HG03565 (cell line): ENCODE results near the gene AGRP.
"Not testable (repeated sequence)": the region's sequence is repeated elsewhere in the genome, so short reads cannot be mapped to it uniquely, and the experiment has no call there.

Experiments
- ATAC-seq: cut with Tn5 transposase; IDR thresholded peaks from one replicate; pipeline ENCODE4 v1.9.1; 2021; ENCODE audit warnings: mild to moderate bottlenecking, moderate library complexity; ENCODE audit not compliant: unreplicated experiment

The AGRP gene, protein sequence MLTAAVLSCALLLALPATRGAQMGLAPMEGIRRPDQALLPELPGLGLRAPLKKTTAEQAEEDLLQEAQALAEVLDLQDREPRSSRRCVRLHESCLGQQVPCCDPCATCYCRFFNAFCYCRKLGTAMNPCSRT

DNA sequence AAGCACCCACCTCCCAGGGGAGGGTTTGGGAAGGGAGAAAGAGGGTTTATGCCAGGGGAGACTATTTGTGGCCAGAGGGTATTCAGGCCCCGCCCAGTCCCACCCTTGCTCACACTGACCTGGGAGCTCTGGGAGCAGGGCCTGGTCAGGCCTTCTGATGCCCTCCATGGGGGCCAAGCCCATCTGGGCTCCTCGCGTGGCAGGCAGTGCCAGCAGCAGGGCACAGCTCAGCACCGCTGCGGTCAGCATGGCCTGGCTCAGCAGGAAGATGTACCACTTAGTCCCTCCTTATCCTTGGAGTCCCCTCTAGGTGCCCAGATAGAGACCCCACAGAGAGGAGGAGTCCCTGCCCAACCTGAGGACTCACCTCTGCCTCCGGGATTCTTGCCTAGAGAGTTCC lies at the start of gene AGRP:
AGRP (minus strand) TSS at position 398 of the 400 bp plus-strand sequence; CDS start at position 249, 149 bp downstream.
- ATAC-seq = no peak

DNA sequence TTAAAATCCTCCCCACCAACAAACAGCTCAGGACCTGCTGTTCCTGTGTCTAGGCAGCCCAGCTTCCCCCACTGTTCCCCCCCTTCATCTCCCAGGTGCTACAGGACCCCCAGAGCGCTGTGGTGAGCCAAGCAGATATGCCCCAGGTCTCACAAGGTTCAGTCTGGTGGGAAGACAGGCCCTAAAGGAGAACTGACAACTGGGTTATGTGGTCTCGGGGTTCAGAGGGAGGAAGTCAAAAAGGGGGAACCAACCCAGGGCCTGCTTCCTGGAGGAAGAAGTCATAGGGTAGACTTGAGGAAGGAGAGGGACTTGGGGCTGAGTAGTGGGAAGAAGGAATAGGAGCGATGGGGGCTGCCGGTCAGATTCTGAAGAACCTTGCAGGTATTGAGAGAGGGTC lies 47.9 kb upstream of the AGRP start:
- no peak for ATAC-seq

DNA sequence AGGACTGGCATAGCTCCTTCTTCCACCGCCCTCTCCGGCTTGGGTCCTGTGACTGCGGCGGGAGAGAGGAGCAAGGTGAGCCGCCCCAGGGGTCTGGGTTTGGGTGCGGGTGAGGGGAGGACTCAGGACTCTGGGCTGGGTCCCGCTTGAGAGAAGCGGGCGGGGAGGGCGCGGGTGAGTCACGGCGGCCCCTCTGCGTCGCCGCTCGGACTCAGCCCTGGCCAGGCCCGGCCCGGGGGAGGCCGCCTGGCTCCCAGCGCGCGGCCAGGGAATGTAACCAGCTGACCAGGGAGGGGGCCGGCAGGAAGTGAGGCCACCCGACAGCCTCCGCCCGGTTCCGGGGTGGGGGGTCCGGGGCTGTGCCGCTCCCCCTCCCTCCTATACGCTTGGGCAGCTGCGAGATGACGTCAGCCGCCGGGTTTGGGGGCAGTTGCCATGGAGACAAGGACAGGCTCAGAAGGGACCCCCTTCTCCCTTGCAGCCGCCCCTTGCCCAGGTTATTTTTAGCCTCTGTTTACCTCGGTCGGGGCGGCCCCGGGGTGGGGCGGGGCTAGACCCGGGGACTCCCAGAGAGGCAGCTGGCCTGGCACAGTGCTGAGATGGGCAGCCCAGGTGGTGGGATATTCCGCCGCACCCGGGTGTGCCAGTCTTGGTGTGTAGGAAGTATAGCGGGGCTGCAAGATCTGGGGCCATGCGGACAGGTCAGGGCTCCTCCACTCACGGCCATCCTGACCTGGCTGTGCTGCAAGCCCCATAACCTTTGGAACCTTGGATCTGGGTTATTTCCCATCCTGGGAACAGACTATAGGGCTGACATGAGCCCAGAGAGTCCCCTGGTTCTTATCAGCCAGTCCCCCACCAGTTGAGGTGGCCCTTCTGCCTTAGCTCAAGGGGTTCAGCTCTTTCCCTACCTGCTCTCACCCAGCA lies 46.9 kb upstream of the AGRP start:
- ATAC-seq = no peak

DNA sequence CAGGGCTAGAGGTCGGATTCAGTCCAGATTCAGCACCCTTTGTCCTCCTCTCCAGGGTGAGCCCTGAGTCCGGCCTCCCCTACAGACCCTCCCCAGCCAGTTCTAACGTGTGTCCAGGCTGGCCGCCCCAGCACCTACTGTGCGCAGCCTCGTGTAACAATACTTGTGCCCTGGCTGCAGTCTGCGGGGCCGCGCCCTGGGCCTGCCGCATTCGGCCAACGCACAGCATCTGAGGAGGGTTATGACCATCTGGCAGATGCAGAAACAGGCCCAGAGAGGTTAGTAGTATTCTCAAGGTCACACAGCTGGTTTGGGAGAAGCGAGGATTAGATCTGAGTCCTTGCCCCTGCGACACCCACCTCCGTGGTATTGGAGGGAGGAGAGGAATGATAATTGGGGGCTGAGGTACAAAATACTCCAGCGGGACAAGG lies 46.2 kb upstream of the AGRP start:
- no peak for ATAC-seq

DNA sequence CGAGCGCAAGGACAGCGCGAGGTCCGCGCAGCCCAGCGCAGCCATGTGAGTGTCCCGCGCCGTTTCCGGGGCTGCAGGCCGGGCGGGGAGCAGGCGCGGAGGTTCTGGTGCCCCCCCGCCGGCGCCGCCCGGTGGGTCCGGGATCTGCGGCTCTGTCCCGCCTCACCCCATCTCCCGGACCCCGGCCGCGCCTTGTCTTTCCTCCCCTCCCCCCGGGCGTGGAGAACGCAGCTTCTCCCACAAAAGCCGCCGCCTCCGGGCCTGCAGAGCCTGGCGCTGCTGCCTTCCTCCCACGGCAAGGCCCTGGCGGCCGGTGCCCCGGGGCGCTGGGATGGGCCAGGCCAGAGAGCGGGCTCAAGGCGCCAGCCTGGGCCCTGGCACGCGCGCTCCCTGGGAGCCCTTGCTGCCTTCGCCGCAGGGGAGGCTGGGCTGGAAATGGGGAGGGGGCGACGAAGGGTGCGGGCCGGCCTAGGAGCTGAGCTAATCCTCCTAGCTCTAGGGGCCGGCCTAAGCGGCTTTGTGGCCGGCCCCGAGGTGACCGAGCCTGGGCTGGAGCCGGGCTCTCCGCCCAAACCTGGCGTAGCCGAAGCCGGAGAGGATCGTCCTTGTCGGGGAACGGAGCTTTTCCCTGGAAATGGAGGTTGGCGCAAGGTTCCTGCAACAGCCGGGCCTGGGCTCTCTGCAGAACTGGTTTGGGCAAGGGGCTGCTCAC lies 45.7 kb upstream of the AGRP start:
- ATAC-seq = no peak

DNA sequence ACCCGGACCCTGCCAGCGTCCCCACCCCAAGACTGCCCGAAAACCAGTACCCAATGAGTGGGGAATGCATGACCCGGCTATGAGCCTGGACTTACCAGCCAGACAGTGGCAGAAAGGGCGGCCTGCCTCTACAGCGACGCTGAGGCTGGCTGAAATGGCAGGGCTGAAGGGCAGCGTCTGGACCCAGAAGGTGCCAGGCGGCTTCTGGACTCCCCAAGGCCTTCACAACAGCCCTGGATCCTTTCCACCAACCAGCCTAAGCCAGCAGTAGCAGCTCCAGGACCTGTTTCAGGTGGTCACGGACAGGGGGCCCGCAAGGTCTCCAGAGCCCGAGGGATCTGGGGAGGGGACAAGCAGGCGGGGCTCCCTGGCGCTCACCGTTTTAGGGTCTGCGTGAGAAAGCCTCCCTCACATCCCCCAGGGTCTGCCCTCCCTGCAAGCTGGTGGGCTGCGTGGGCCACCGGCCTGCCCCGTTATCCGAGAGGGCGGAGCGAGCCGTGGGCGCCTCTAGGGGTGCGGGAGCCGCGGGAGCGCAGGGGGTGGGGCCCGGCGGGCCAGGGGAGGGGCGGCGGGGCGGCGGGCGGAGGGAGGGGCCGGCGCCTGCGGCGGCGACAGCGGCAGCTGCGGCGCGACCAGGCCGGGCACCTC lies 45.0 kb upstream of the AGRP start, which contains the start of gene RIPOR1:
RIPOR1 (plus strand) TSS at position 608 of the 648 bp plus-strand sequence. CDS start 9,618 bp downstream, outside the sequence.
- ATAC-seq = no peak

DNA sequence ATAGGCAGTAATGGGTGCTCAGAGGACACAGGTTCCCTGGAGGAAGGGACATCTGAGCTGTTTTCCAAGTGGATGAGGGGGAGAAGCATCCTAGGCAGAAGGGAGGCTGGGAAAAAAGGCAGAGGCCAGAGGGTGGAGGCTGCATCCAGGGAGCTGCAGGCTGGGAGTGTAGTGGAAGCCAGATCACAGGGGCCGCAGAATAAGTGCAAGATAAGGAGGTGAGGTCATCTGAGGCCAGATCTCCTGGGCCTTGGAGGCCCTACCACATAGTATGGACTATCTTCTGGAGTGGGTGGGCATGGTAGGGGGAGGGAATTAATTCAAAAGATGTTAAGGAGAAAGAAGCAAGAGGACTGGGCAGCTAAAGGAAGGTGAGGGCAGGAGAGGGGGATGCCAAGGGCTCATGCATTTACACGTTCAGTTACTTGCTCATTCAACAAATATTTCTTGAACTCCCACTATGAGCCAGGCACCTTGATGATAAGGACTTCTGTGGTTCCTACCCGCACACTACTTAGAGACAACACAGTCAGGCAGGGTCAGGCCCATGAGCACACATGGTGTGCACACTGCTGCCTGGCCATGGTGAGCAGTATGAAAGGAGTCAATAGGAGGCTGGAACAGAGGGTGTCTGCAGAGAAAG lies 42.9 kb upstream of the AGRP start:
- no peak for ATAC-seq

DNA sequence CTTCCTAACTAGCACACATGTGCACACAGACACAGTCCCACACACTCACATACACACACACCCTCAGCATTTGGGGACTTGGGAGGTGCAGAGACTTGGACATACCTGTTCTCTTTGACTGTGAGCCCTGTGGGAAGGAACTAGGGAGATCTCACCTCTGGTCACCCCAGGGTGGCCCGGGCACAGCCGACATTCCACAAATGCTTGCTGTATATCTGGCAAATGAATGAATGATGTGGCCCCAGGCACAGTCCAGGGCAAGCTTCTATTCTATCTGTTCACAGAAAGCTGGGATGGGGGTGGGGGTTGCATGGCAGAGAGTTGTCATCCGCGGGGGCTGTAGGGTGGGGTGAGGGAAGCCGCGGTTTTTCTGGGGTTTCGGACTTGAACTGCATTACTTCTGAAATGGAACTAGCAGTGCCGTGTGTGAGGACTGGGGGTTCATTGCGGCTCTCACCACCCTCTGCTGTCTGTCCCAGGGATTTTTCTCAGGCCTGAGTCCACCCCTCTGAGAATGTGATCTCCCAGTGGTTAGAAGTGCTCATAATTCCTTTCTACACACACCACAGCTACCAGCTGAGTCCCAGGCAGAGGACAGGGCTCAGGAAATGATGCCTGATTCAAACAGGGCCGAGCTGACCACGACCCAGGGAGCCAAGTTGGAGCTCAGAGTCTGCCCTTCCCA lies 42.0 kb upstream of the AGRP start:
- ATAC-seq = no peak

DNA sequence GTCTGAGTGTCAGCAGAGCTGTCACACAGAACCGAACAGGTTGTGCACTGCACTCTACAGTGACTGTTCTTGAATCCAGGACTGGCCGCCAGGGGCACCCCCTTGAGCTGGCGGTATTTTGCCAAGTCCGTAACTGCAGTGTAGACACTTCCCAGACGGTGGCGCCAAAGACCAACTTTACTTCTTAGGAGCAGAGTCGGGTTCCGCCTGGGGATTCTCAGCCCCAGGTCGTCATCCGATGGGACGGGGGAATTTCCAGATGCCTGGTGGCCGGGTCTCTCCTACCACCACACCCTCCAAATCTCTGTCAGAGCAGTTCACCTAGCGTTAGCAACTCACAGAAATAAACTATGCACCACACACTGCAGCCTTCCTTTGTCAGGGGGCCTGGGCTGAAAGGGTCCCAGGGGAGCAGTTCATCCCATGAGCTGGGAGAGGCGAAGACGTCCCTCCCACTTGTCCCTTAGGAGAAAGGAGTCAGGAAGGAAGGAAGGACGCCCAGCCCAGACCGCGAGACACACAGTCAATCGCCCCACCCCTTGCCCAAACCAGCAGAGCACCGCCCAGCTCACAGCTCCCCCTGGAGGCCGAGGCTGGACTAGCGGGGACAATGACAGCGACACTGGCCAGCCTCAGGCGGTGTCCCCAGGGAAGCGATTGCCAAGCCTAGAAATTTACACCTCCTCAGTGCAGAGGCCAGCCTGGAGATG lies 37.9 kb upstream of the AGRP start:
- ATAC-seq = peak; percentile 76

DNA sequence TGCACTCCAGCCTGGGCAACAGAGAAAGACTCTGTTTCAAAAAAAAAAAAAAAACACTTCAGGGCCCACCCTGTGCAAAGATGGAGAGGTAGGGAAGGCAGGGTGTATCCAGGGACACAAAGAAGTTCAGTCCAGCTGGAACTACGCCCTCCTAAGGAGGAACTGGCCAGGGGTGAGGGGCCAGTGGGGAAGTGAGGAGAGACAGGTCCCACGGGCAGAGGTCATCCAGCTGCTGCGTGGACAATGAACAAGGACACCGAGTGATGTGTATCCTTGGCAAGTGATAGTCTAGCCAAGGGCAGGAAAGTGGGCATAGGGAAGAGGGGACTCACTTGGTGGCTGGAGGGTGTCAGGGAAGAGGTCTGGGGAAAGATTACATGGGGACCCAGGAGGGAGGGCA lies 35.9 kb upstream of the AGRP start:
- no peak for ATAC-seq

DNA sequence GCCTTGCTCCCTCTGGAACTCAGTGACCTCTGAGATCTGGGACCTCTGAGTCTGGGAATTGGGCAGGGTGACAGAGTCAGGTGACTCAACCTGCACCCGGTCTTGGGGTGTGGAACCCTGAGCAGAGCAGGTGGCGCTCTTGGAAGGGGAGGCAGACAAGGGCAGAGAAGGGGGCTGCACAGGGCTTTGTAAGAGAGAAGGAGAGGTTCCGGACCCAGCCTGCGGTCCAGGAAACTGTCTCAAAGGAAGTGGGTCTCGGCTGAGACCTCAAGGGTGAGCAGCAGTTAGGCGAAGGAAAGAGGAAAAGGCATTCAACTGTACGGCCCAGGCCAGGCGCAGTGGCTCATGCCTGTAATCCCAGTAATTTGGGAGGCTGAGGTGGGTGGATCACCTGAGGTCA lies 35.3 kb upstream of the AGRP start:
- no peak for ATAC-seq

DNA sequence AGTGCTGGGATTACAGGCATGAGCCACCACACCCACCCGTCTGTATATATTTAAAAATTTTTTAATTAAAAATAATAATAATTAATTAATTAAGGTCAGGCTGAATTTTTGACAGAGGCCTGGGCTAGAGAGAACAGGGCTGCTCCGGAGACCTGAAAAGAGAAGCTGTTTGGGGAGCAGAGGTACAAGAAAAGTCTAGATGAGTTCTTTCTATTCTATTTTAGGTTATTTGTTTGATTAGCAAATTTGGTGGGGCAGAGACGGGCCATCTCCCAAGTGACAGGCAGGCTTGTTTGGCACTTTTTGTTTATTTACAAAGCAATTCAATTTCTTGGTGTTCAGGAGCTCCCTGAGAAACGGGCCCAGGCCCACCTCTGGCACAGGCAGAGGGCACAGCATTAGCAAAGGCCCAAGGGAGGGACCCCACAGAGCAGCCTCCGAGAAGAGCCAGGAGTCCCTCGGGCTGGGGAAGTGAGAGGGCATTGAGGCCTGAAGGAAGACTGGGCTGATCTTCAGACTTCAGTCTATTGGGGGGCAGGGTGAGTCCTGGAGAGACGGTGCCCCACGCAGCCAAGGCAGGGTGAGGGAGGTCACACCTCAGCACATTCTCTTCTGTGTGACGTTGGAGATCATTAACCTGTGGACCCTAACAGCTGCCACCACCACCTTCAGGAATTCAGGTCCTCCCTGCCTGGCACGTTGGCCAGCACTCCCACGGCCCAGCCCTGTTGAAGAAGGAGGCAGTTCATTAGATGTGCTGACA lies 34.5 kb upstream of the AGRP start:
- no peak for ATAC-seq

DNA sequence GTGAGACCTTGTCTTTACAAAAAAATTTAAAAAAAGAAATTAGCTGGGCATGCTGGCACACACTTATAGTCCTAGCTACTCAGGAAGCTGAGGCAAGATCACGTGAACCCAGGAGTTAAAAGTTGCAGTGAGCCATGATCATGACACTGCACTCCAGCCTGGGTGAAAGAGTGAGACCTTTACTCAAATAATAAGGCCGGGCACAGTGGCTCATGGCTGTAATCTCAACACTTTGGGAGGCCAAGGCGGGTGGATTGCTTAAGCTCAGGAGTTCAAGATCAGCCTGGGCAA lies 33.8 kb upstream of the AGRP start:
- ATAC-seq = no peak

DNA sequence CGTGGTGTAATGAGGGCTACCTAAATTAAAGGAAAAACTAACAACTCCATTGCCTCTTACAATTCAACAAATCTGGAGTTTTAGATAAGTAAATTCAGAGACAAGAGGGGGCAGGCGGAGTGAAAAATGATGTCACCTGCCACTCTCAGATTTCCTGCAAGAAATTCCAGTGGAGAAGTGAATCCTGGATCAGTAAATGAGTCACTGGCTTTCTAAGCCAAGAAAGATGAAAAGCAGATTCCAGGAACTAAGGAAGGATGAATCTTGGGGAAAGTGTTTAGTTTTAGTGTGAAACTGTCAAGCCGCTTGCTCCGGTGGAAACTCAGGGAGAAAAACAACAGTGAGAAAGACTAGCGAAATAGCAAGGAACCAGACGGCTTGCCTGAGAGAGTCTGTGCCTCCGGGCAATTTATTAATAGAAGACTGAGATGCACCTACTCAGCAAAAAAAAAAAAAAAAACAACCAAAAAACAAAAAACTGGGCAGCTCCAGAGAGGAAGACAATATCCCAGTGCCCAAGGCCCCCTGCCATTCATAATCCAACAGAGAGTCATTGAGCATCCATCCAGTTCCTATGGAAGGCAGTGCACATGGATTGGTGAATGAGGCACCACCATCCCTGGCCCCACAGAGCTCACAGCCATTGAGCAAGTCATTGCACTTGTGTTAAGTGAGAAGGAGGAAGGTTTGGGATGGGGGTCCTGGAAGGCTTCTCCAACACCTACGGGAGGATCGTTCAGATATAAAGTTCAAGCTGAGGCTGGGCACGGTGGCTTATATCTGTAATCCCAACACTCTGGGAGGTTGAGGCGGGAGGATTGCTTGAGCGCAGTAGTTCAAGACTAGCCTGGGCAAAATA lies 33.2 kb upstream of the AGRP start:
- no peak for ATAC-seq

DNA sequence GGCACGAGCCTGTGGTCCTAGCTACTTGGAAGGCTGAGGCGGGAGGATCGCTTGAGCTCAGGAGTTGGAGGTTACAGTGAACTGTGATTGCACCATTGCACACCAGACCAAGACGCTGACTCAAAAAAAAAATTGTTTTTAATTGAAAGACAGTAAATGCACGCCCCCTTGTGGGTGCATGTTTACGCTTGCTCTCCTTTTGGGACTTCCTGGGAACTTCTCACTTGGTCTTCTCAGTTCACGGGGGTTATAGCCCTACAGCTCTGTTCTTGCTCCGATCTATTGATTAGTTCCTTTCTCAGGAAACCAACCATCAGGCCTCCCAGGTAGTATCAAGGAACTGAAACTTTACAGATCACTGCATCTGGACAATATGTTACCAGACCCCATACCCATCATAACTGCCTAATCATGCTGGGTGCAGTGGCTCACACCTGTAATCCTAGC lies 31.1 kb upstream of the AGRP start:
- ATAC-seq = no peak

DNA sequence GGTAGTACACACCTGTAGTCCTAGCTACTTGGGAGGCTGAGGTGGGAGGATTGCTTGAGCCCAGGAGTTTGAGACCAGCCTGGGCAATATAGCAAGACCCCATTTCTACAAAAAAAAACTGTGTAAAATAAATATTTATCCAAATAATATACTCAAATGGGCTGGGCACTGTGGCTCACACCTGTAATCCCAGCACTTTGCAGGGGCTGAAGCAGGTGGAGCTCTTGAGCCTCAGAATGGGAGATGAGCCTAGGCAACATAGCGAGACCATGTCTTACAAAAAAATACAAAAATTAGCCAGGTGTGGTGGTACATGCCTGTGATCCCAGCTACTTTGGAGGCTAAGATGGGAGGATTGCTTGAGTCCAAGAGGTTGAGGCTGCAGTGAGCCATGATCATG lies 30.5 kb upstream of the AGRP start:
- ATAC-seq = not testable (repeated sequence)

DNA sequence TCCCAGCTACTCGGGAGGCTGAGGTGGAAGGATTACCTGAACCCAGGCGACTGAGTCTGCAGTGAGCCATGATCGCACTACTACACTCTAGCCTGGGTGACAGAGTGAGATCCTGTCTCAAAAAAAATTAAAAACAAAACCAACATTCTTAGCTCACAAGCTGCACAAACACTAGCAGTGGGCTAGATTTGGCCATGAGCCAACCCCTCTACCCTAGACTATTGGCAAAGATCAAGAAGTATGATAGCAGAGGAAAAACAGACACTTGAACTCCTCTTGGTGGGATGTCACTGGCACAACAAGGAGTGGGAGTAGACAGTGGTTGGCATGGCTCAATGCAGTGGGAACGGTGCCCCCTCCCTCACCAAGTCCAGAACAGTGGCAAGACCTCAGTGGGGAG lies 25.7 kb upstream of the AGRP start:
- no peak for ATAC-seq

DNA sequence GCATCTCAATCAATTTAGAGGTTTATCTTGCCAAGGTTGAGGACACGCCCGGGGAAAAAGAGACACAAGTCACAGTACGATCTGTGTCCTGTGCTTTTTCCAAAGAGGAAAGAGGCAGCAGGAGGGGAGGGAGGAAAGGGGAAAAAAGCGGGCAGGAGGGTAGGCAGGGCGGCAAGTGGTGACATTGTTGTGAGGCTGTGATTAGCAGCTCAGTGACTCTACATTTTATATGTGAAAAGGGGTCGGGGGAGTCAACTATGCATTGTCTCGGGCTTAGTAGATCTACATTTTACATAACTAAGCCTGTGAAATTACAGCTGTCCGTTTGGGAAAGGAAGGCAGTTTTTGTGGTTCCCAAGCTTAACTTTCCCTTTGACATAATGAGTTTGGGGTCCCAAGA lies 23.1 kb upstream of the AGRP start:
- no peak for ATAC-seq
